Melanocyte of skin (primary cell): Measurements from ENCODE around the gene DMAP1. TPM values are rescaled to one million over a fixed set of nuclear protein-coding genes. Genes with fewer than 3 reads are reported as not detected.

Experiments used
- small RNA-seq, 2 donors: library from RNA; depleted of rRNA; stranded (forward); fragments of <200 nt; gene quantifications; one replicate each; pipeline ENCODE3, GENCODE V24; 2012
- total RNA-seq, 2 donors: library from RNA; depleted of rRNA; stranded (reverse); fragments of >200 nt; gene quantifications; 2 replicates each; pipeline ENCODE4 v1.2.3, GENCODE V29; 2012

DMAP1 gene, protein sequence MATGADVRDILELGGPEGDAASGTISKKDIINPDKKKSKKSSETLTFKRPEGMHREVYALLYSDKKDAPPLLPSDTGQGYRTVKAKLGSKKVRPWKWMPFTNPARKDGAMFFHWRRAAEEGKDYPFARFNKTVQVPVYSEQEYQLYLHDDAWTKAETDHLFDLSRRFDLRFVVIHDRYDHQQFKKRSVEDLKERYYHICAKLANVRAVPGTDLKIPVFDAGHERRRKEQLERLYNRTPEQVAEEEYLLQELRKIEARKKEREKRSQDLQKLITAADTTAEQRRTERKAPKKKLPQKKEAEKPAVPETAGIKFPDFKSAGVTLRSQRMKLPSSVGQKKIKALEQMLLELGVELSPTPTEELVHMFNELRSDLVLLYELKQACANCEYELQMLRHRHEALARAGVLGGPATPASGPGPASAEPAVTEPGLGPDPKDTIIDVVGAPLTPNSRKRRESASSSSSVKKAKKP
- 10 to 100 TPM; 12.7 to 16.3 TPM for total RNA-seq

DNA sequence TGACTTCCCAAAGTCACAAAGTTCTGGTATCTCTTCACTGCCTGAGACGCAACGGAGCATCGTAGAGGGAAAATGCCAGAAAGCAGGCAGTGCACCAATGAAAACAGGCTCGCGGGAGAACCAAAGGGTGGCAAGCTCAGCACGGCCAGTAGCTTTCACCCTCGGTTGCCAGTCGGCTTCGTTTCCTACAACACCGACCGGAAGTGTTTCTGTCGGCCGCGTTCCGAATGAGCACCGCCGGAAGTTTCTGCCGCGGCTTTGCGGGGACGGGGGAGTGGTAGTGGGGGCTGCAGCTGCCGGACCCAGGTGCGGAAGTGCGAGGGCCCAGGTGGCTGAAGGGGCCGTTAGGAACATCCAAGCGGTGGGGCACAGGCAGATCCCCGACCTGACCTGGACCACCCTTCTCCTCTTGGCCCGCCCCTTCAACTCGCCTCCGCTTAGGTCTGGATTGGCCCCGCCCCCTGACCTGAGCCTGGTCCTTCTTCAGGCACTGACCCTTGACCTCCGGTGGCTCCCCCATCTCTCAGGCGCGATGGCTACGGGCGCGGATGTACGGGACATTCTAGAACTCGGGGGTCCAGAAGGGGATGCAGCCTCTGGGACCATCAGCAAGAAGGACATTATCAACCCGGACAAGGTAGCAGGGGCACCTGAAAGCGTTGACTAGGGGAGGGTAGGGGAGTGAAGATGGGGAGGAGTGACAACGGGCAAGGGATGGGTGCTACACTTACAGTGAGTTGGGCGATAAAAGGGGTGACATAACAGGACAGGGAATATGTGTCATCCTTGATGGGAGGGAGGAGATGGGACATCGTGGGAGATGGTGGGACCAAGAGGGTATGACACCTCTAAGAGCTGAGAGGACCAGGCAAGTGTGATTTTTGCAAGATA, at the start of gene DMAP1:
Gene DMAP1 (plus strand): TSS at position 250 of the 891 bp plus-strand sequence. CDS start 283 bp downstream, at position 533.

Small RNA genes within 50 kb of the gene (small RNA-seq; reads per million reads assigned to genes)
- gene AL035417.1 = 0 reads per million in 2 donors

Other genes starting within 250 kb of the DMAP1 start
- gene DPH2, start 243.5 kb upstream of the DMAP1 start, total RNA-seq = 10 to 100 TPM; 23.4 to 40.0 TPM
- gene ATP6V0B, start 238.5 kb upstream of the DMAP1 start, total RNA-seq = 100 to 1,000 TPM; 186 to 246 TPM
- 10 to 100 TPM; 38.5 to 55.3 TPM for gene B4GALT2, start 234.3 kb upstream of the DMAP1 start, total RNA-seq
- 1 to 10 TPM; 3.3 to 3.8 TPM for gene CCDC24, start 221.9 kb upstream of the DMAP1 start, total RNA-seq
- gene SLC6A9, start 182.0 kb upstream of the DMAP1 start, total RNA-seq = 1 to 10 TPM; 1.7 to 2.1 TPM
- gene KLF17, start 94.7 kb upstream of the DMAP1 start, total RNA-seq = not detected
- gene KLF18, start 71.8 kb upstream of the DMAP1 start, total RNA-seq = not detected
- 10 to 100 TPM; 48.9 to 54.6 TPM for gene ERI3, start 141.8 kb downstream of the DMAP1 start, total RNA-seq
- gene RNF220, start 191.8 kb downstream of the DMAP1 start, total RNA-seq = 10 to 100 TPM; 39.2 to 50.6 TPM